Retinal pigment epithelial cell (primary cell): ENCODE results near the gene KRT71.

Source experiments
- DNase-seq: peaks from one replicate; pipeline ENCODE4 v3.0.0-alpha.2; 2010; ENCODE audit warnings: low read depth
- H3K4me3 ChIP-seq: 2 replicates; pipeline ENCODE4 v1.5.1; 2011; ENCODE audit warnings: mild to moderate bottlenecking, low read length, control low read depth, moderate library complexity
- TF ChIP-seq, protein P1 (sequence below): conservative IDR thresholded peaks from 2 replicates; pipeline ENCODE4 v1.5.1; 2011; ENCODE audit warnings: low read depth, low read length, control low read depth, inconsistent platforms

KRT71 gene

GRCh38 chr12:52591521-52591920 is 38.6 kb upstream of the KRT71 start:
- no peak for DNase-seq
- TF ChIP-seq, protein P1, sequence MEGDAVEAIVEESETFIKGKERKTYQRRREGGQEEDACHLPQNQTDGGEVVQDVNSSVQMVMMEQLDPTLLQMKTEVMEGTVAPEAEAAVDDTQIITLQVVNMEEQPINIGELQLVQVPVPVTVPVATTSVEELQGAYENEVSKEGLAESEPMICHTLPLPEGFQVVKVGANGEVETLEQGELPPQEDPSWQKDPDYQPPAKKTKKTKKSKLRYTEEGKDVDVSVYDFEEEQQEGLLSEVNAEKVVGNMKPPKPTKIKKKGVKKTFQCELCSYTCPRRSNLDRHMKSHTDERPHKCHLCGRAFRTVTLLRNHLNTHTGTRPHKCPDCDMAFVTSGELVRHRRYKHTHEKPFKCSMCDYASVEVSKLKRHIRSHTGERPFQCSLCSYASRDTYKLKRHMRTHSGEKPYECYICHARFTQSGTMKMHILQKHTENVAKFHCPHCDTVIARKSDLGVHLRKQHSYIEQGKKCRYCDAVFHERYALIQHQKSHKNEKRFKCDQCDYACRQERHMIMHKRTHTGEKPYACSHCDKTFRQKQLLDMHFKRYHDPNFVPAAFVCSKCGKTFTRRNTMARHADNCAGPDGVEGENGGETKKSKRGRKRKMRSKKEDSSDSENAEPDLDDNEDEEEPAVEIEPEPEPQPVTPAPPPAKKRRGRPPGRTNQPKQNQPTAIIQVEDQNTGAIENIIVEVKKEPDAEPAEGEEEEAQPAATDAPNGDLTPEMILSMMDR = no peak
- no peak overlapping the region for H3K4me3 ChIP-seq

DNA sequence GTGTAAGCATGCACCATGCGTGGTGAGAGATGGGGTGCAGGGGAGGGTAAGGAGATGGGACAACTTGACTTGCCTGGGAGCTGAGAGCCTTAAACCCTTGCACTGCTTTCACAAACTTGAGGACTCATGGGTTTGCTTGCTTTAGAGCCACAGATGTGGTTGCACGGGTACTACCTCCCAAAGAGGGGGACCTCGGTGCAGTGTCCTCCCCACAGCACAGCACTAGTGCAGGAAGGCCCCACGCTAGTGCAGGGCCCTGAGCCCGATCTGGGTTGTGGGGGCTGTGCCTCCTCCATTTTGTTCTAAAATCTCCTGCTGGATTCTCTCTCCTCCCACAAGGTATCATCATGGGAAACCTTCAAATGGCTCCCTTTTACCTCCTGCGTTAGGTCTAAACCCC is 37.1 kb upstream of the KRT71 start:
- TF ChIP-seq, protein P1 = no peak
- H3K4me3 ChIP-seq = no peak overlapping the region
- DNase-seq = no peak

- TF ChIP-seq, protein P1 = no peak
- DNase-seq = no peak
- no peak overlapping the region for H3K4me3 ChIP-seq
Measured at GRCh38 chr12:52587563-52587962, 34.6 kb upstream of the KRT71 start.

DNA sequence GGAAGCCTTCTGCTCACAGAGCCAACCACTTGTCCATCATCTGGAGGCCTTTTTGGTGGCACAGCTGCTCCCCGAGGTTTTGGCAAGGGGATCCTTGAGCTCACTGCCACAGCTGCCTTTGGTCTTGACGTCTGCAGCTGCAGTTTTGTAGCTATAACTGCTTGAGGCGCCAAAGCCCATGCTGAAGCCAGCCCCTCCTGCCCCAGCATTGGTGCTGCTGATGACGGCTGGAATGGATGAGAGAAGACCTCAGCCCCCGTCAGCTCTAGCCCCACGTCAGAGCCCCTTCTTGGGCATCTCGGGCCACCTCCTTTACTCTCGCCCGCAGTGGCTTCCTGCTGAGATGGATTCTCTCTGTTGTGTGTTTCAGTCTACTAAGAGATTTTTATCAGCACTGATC is 33.0 kb upstream of the KRT71 start:
- DNase-seq = no peak
- H3K4me3 ChIP-seq = no peak overlapping the region
- TF ChIP-seq, protein P1 = no peak

DNA sequence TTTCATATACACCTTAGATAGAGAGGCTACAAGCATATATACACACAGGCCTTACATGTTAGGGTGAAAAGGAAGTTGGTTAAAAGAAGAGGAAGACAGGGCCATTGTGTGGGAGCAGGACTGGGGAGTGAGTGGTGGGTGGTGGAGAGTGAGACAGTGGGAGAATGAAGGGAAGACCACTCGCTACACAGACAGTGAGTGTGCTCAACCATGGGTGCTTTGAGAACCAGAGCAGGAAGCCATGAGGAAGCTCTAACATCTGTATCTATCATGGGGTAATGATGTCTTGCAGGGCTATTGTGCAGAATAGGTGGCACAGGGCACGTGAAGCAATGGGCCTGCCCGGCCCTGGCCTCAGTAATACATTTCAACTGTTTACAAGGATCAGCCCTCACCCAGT is 32.1 kb upstream of the KRT71 start:
- no peak for DNase-seq
- H3K4me3 ChIP-seq = no peak overlapping the region
- TF ChIP-seq, protein P1 = no peak

DNA sequence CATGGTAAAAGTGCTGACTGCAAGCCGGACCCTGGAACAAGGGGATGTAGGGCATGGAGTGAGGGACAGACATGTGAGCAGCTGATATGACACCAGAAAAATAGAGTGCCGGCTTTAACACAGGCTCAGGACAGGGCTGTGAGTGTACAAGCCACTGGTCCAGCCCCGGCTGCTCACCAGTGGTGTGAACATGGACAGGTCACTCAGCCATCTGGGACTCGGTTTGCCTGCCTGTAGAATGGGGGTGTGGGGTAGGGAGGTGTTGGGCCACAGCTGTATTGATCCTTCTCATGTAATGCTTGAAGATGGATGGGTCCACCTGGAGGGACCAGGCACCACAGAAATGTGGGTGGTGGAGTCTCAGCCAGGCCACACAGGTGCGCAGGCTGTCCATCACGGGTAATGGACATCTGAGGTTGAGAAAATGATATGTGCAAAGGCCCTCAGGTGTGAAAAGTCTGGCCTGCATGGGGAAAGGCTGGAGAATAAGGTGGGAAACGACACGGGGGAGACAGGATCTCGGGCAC is 31.3 kb upstream of the KRT71 start:
- TF ChIP-seq, protein P1 = no peak
- no peak for DNase-seq
- H3K4me3 ChIP-seq = no peak overlapping the region

DNA sequence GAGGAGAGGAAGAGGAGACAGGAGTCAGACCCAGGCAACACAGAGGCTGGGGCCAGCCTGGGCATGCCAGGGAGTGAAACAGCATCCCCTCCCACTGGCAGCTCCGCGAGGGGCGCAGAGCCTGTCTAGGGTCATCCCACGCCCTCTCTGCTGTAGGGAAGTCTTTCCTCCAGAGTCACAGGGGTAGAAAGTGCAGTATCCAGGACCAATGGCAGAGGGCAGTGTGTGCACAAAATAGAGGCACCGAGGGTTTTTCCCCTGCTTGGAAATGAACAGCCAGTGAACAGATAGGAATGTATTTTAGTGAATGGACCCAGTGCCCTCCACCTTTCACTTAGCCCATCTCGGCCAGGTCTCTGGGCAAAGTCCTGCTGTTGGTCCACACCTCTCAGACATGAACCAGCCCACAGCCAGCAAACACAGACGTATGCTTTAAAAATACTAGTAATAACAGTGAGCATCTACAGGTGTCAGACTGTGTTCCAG is 30.1 kb upstream of the KRT71 start:
- TF ChIP-seq, protein P1 = peak; percentile 87
- H3K4me3 ChIP-seq = no peak overlapping the region
- peak; percentile 3 for DNase-seq
